SH-SY5Y (cell line): ENCODE measurements around the gene PCSK4.

Experiments used
- GATA2 ChIP-seq: IDR thresholded peaks from 2 replicates; pipeline ENCODE4 v1.6.1; 2011; ENCODE audit warnings: mild to moderate bottlenecking, low read depth, low read length
- GATA3 ChIP-seq: IDR thresholded peaks from 2 replicates; pipeline ENCODE4 v1.6.1; 2011; ENCODE audit warnings: low read depth, mild to moderate bottlenecking, low read length, moderate library complexity

- TF ChIP-seq GATA3 (no peak), GATA2 (no peak)
Measured at GRCh38 chr19:1505991-1506881, 16.1 kb upstream of the PCSK4 start.
